Activated CD4-positive, CD25-positive, alpha-beta regulatory T cell treated with anti-CD3 and anti-CD28 coated beads, Interleukin-2, amount 50 U/mL, for 16 hours (primary cell): Measurements from ENCODE around the gene PACRG.

ENCODE experiments used
- DNase-seq: peaks from one replicate; pipeline ENCODE4 v3.0.0-alpha.2; 2020; ENCODE audit warnings: low read depth, low spot score

PACRG gene

GRCh38 chr6:163352011-163352685 lies 624.4 kb downstream of the PACRG start:
- no peak for DNase-seq

GRCh38 chr6:163352966-163353365 lies 625.2 kb downstream of the PACRG start:
- no peak for DNase-seq

GRCh38 chr6:163354085-163354484 lies 626.3 kb downstream of the PACRG start:
- DNase-seq: no peak

- DNase-seq: no peak
Measured at GRCh38 chr6:163354761-163355425, 627.1 kb downstream of the PACRG start.

- no peak for DNase-seq
Measured at GRCh38 chr6:163355426-163355991, 627.7 kb downstream of the PACRG start.

- DNase-seq: no peak
Measured at GRCh38 chr6:163356324-163356723, 628.5 kb downstream of the PACRG start.

GRCh38 chr6:163356743-163357142 lies 629.0 kb downstream of the PACRG start:
- DNase-seq: no peak

GRCh38 chr6:163364641-163365040 lies 636.9 kb downstream of the PACRG start:
- no peak for DNase-seq
